Germinal center (tissue), 1 donor: Measurements from ENCODE around the gene LIMK2.
"Not testable (repeated sequence)": the region's sequence is repeated elsewhere in the genome, so short reads cannot be mapped to it uniquely, and the experiment has no call there.

Experiments used
- DNase-seq: peaks from one replicate; pipeline ENCODE4 v3.0.0; 2012; ENCODE audit warnings: mixed read lengths, low spot score

The LIMK2 gene

DNA sequence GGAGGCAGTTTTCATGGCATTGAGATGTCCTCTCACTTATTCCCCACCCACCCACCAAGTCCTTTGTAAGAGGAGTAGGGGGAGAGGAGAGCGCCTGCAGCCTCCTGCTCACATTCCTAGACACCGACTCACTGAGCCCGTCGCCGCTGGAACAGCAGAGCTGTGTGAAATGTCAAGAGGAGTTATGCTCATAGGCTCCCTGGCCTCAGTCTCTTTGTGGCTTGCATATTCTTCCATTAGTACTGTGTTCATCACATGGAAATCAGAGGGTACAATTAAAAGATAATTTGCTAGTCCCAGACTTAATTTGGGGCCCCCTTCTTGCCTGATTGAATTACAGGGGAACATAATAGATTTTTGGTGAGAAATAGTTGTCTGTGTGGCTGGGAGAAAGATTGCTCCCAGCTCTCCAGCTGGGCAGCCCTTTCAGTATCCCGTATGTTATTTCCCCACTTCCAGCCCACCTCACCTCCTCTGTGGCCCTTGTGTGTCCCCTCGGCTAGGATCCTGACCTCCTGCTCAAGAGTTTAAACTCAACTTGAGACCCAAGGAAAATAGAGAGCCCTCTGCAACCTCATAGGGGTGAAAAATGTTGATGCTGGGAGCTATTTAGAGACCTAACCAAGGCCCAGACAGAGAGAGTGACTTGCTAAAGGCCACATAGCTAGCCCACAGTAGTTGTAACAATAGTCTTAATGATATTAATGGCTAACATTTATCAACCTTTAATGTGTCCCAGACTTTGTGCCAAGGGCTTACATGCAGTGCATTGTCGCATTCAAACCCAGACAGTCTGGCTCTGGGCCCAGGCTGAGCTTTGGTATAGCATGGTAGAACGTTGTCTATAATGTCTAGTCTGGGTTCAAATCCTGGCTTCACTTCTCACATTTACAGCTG lies 32.2 kb downstream of the LIMK2 start:
- no peak for DNase-seq

DNA sequence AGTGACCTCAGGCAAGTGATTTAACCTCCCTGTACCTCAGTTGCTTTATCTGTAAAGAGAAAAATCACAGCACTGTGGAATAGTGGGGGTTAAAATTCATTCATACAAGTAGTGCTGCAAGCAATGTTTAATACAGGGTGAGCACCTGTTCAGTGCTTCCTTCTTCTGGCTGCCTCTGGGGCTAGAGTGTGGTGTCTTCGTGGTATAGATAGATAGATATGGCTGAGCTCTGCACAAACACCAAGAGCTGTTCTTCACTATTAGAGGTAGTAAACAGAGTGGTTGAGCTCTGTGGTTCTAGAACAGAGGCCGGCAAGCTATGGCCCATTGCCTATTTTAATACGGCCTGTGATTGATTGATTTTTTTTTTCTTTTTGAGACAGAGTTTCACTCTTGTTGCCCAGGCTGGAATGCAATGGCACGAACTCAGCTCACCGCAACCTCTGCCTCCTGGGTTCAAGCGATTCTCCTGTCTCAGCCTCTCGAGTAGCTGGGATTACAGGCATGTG lies 32.9 kb downstream of the LIMK2 start:
- no peak for DNase-seq

DNA sequence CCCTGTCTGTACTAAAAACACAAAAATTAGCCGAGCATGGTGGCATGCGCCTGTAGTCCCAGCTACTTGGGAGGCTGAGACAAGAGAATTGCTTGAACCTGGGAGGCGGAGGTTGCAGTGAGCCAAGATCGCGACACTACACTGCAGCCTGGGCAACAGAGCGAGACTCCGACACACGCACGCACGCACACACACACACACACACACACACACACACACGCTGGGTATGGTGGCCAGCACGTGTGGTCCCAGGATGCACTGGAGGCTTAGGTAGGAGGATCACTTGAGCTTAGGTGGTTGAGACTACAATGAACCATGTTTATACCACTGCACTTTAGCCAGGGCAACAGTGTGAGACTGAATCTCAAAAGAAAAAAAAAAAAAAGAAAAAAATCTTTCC lies 33.9 kb downstream of the LIMK2 start:
- not testable (repeated sequence) for DNase-seq

DNA sequence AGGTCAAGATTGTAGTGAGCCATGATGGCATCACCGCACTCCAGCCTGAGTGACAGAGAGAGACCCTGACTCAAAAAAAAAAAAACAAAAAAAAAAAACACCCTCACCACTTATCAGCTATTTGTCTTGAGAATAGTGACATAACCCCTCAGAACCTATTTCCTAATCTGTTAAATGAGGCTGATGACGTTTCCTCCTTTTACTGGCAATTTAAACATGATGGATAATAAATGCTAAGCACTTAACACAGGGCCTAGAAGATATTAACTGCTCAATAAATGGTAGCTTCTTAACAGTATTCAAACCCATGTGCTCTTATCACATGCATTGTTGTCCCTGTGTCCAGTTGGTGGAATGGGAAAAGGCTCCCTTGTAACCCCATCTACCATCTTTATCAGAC lies 34.6 kb downstream of the LIMK2 start:
- no peak for DNase-seq

DNA sequence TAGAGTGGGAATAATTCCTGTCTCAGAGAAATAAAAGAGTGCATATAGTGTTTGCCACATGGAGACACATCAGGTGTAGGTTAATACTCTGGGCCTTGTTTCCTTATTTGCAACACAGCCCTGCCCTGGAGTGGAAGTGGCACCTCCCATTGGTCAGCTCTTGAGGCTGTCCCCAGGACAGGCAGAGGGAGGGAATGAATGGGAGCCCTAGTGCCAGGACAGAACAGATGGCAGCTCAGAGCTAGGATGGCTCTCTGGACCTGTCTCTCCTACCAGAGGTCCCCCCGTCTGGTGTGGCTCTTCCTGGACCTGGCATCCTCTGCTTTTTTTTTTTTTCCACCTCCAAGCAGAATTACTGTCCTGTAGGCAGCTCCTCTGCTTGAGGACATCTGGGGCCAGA lies 35.6 kb downstream of the LIMK2 start:
- no peak for DNase-seq

DNA sequence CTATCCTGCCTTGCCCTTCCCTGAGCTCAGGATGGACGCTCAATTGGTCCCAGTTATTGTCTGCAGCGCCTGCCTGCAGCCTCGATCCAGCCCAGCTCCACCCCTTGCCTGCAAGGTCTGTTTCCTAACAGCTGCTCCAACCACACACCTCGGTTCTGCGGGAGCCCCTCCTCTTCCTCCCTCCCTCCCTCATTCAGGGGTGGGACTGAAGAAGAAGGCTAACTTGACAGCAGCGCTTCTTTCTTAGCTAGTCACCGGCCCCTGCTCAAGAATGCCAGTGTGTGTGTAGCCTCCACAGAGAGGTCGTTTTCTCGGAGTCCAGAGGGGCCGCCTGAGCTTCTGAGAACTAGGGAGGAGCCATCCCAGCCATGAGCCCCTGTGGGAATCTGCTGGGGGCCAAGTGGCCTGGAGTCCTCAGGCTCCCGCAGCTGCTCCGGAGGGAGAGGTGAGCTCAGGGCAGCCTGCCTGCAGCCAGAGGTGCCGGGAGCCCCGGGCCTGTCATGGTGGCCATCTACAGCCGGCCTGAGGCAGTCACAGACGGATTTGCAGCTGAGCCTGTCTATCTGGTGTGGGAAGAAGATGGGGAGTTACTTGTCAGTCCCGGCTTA lies 36.1 kb downstream of the LIMK2 start:
- DNase-seq: peak; percentile 40

DNA sequence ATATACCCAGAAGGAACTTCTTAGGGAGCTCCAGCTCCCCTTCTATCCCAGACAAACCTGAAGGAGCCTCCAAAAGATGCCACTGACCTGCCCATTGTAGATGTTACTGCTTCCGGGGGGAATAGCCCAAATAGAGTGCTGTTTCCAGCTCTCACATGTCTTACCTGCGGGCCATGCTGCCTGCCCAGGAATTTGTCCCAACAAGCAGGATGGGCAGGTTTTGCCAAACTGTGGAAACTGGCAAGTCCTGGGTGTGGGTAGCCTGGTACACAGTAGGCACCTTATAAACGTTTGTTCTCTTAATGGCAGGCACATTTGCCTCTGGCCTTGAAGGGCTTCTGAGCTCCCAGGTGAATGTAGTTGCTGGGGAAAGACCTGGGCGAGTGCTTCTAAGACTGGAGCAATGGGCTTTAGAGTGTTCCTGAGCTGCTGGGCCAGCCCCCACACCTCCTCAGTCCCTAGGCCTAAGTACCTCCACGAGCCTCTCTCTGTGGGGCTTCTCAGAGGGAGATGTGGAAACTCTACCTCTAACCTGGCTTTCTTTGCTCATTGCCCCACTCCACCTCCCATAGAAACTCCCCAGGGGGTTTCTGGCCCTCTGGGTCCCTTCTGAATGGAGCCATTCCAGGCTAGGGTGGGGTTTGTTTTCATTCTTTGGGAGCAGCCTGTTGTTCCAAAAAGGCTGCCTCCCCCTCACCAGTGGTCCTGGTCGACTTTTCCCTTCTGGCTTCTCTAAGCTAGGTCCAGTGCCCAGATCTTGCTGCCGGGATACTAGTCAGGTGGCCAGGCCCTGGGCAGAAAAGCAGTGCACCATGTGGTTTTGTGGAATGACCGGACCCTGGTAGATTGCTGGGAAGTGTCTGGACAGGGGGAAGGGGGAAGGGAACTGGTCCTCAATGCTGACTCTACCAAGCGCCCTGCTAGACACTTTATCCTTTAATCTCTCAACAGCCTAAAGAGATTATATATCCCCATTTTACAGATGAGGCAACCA lies 37.2 kb downstream of the LIMK2 start:
- no peak for DNase-seq

DNA sequence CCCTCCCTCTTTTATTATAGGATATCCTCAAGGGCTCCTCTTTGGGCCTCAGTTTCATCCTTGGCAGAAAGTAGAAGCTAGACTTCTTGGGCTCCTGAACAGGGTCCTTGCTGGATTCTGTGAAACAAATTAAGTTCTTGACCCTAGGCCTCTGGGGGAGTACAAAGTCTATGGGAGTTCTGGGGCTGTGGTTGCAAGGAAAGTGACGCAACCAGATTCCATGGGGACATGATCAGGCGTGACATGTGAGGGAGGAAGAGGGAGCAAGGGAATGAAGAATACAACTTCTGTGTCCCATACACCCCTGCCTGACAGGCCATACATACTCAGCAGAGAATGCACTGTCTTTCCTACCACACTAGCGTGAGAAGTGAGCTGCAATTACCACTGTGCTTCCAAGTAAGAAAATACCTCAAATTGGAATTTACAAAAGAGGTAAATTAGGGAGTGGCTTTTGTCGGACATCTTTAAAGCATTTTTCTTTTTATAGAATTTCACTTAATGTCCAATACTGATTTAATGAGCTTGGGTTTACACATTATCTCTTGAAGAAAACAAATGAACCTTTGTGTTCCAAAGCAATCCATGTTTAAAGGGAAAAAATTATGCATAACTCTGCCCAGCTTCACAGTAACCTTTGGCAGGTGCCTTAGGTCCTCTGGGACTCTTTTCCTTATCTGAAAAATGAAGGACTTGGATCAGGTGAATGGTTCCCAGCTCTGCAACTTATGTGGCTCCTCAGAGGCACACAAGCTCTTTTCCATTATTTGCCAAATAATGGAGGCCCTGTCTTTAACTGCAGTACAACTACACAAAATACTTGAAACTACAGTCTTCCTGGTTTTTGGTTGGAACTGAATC lies 38.9 kb downstream of the LIMK2 start:
- DNase-seq: no peak

DNA sequence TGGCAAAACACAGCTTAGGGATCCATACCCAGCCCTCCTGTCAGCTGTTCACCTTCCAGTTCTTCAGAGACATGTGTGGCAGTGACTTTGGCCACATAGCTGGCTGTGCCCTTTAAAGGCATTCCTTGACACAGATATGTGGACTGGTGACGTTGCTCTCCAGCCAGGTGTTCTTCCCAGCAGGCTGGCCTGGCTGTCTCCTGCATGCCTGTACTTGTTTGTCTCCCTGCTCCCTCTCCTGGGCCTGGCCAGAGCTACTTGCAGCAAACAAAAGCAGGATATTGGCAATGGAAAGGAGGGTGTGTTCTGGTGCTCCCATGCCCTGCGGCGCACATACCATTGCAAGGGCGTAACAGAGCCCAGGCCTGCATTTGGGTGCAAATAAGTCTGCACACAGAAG lies 41.9 kb downstream of the LIMK2 start:
- no peak for DNase-seq

DNA sequence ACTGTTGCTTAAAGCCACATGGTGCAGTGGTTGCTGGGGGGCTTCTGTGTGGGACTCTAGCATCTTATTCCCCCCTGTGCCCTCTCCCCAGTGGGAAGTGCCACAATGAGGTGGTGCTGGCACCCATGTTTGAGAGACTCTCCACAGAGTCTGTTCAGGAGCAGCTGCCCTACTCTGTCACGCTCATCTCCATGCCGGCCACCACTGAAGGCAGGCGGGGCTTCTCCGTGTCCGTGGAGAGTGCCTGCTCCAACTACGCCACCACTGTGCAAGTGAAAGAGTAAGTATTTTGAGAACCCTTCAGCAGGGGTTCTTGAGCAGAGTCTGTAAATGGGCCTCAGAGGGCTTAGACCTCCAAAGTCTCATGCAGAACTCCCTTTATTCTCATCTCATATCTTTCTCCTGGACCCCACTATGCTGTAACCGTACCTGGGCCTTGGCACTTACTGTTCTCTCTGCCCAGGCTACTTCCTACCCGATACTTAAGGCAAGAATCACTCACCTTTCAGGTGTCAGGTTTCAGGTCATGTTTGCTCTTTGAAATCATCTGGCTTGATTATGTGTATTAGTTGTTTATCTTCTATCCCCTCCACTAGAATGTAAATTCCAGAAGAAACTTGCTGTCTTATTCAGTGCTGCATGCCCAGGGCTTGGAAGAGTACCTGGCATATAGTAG lies 47.8 kb downstream of the LIMK2 start:
- no peak for DNase-seq

DNA sequence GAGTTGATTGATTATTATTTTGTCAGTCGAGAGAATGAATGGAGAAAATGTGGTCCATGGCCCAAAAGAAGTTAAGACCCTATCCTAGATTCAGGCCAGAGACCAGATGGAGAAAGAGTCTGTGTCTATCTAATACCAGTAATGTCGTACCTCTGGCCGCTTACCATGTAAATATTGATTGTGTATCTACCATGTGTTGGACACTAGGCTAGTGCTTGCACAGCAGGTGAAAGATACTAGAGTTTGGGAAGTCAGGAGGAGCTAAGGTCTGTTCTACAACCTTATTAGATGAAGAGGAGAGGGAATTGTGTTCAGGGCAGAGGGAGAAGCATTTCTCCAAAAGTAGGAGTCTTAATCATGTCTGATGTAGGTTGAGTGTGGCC lies 48.4 kb downstream of the LIMK2 start:
- DNase-seq: no peak

DNA sequence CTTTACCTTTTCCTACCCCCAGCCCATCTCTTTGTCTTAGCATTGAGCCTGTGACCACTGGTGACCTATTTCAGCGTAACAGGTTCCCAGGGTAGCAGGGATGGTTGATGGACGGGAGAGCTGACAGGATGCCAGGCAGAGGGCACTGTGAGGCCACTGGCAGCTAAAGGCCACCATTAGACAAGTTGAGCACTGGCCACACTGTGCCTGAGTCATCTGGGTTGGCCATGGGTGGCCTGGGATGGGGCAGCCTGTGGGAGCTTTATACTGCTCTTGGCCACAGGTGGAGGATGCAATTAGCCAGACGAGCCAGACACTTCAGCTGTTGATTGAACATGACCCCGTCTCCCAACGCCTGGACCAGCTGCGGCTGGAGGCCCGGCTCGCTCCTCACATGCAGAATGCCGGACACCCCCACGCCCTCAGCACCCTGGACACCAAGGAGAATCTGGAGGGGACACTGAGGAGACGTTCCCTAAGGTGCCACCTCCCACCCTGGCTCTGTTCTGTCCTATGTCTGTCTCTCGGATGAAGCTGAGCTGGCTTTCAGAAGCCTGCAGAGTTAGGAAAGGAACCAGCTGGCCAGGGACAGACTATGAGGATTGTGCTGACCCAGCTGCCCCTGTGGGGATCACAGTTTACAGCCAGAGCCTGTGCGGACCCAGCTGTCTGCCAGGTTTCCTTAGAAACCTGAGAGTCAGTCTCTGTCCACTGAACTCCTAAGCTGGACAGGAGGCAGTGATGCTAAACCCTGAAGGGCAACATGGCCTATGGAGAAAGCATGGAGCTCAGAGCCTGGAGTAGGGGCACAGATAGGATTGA lies 50.4 kb downstream of the LIMK2 start:
- no peak for DNase-seq

DNA sequence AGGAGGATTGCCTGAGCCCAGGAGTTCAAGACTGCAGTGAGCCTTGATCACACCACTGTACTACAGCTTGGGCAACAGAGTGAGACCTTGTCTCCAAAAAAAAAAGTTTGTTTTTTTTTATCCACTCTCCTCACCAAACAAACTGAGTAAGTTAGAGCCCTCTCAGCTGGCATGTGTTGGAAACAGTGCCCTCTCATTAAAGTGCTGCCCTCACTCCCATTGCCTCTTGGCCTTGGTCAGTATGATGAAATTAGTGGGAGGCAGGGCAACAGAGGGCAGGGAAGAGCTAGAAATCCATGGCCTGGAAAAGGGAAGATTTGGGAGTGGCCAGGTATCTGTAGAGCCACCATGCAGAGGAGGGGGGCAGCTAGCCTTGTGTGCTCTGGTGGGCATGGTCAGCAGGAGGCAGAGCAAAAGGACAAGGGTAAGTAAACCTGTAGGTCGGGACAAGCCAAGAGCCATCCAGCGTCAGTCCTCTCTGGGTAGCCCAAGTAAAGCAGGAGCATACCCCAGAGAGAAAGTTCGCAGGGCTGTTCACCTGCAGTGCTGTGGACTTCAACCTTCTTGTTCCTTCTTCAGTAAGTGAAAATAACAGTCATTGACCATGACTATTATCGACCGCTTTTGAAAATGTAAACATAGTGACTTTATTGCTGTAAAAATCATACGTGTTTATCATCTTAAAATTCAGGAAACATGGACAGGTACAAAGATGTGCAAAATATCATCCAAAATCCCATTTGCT lies 52.0 kb downstream of the LIMK2 start:
- no peak for DNase-seq

DNA sequence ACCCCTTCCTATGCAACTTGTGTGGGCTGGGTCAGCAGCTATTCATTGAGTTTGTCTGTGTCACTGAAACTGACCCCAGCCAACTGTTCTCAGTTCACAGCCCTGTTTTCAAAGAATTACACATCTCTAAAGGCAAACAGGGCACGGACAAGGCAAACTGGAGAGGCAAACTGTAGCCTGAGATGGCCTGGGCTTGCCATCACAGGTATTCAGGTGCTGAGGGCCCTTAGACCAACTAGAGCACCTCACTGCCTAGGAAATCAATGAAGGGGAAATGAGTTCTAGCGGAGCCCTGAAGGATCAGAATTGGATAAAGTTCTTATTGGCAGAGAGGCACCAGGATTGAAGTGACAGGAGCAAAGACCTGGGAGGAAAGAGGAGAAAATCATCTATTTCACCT lies 56.2 kb downstream of the LIMK2 start:
- no peak for DNase-seq

DNA sequence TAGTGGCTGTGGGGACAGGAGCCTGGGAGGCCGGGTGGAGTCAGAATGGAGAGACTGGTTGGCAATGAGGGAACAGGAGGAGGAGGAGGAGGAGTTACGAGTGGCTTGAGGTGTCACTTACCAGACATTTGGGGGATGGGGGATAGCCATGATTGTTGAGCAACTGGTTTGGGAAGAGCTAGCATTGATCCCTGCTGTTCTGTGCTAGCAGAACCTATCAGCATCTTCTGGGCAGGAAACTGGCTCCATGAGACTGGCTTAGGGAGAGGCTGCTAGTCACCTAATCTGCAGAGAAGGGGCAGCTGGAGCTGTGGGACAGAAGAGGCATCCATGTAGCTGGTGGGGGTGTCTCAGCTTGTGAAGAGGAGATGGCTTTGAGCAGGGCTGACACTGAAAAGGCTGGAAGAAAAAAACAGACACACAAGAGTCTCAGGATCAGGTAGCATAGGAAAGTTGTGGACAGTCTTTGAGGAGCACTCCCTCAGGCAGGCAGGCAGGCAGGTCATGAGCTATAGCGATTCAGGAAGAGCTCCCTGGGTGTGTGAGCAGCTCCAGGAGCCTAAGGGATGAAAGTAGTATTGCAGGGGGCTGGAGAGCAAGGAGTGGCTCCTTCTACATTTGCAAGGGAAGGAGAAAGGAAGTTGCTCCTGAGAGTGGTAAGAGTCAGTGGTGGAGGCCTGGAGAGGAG lies 57.9 kb downstream of the LIMK2 start:
- DNase-seq: no peak

DNA sequence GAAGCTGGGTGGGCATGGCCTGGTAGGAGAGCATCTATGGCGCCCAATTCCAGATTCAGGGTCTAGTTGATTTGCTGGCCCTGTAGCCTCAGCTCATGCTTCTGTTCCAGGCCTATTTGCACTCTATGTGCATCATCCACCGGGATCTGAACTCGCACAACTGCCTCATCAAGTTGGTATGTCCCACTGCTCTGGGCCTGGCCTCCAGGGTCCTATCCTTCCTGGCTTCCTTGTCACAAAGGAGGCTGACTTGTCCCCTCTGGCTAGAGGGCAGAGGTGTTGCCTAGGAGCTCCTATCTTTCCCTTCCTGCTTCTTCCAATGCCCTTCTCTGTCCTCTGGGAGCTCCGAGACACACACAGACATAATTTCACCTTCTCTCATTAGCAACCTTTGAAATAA lies 58.9 kb downstream of the LIMK2 start:
- DNase-seq: no peak

DNA sequence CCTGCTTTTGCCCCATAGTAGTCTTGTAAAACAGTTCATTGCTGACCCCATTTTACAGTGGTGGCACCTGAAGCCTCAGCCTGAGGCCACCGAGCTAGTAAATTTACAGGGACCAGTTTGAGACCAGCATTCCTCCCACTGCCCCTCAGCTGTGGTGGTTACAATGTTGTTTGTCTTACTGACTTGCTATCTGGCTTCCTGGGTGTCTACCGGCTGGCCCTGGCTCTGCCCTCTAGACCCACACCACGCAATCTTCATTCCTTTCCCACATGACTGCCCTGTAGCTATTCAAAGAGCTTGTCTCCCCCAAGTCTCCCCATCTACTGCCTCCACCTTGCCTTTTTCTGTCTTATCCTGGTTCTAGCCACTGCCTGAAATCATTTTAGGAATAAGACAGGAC lies 59.4 kb downstream of the LIMK2 start:
- no peak for DNase-seq
